ENCODE data around the gene FIG4. TPM values are rescaled to one million over a fixed set of nuclear protein-coding genes. Genes with fewer than 3 reads are reported as not detected.

FIG4 gene
- total RNA-seq, 1 donor, result 27.1 TPM

DNA sequence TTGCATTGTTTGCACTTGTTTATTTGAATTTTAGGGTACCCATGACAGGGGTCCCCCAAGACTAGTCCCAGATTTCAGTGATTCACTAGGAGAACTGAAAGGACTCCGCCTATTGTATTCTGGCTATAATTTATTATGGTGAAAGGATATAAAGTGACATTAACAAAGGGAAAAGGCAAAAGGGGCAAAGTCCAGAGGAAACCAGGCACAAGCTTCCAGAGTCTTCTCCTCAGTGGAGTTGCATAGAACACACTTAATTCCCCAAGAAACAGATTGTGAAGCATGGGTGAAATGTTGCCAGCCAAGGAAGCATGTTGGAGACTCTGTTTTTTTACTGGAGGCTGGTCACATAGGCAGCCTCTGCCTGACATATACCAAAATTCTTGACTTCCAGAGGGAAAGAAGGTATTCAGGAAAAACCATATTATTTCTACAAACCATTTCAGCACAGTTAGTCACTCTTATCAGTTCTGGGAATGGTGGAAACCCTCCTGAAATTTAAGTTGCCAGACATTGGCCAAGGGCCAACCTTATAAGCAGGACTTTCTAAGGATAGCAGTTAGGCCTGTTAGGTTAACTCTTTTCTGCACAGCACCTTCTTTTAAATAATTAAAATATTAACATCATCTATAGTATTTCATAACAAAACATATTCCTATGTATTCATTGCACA lies 71.8 kb downstream of the FIG4 start:
- Histone ChIP-seq H2AFZ (ENCODE audit: low read length) (no peak overlapping the region), H3K4me2 (ENCODE audit: insufficient read depth, low read length) (no peak overlapping the region), H3K27ac (ENCODE audit: low read depth, low read length) (no peak overlapping the region), H3K4me3 (ENCODE audit: insufficient read depth, low read length) (no peak overlapping the region), H4K20me1 (ENCODE audit: insufficient read depth, low read length) (no peaks in the 10 kb centered on the region), H3K9me3 (ENCODE audit: low read depth, low read length) (no peaks in the 10 kb centered on the region), H3K79me2 (ENCODE audit: insufficient read depth, low read length) (no peaks in the 10 kb centered on the region), H3K4me1 (ENCODE audit: insufficient read depth, low read length) (peaks cover 9% of the 10 kb centered on the region), H3K36me3 (ENCODE audit: insufficient read depth, low read length) (no peaks in the 10 kb centered on the region), H3K27me3 (ENCODE audit: insufficient read depth, low read length) (no peaks in the 10 kb centered on the region)
- TF ChIP-seq, protein P1, sequence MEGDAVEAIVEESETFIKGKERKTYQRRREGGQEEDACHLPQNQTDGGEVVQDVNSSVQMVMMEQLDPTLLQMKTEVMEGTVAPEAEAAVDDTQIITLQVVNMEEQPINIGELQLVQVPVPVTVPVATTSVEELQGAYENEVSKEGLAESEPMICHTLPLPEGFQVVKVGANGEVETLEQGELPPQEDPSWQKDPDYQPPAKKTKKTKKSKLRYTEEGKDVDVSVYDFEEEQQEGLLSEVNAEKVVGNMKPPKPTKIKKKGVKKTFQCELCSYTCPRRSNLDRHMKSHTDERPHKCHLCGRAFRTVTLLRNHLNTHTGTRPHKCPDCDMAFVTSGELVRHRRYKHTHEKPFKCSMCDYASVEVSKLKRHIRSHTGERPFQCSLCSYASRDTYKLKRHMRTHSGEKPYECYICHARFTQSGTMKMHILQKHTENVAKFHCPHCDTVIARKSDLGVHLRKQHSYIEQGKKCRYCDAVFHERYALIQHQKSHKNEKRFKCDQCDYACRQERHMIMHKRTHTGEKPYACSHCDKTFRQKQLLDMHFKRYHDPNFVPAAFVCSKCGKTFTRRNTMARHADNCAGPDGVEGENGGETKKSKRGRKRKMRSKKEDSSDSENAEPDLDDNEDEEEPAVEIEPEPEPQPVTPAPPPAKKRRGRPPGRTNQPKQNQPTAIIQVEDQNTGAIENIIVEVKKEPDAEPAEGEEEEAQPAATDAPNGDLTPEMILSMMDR (IDR thresholded peaks at IDR 0.05; ENCODE audit: extremely low read depth, low read depth, low read length), result no peak
- no peak for DNase-seq (ENCODE audit: insufficient read length, low spot score, missing footprints)

DNA sequence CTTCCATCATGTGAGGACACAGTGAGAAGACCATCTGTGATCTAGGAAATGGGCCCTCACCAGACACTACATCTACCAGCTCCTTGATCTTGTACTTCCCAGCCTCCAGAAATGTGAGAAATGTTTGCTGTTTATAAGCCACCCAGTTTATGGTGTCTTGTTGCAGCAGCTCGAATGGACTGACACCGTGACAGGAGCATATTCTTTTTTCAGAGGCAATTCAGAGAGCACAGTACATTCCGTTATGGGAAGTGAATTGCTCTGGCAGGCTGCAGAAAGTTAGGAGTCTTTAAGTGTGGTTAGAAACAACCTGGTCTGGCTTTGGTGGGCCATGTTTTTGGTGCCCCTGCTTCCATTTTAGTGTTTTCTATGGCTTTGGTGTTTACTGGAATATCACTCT lies 75.1 kb downstream of the FIG4 start:
- no peaks in the 10 kb centered on the region for H4K20me1 ChIP-seq (ENCODE audit: insufficient read depth, low read length)
- H2AFZ ChIP-seq (ENCODE audit: low read length), result no peak overlapping the region
- no peak overlapping the region for H3K27ac ChIP-seq (ENCODE audit: low read depth, low read length)
- H3K4me2 ChIP-seq (ENCODE audit: insufficient read depth, low read length), result no peak overlapping the region
- no peaks in the 10 kb centered on the region for H3K27me3 ChIP-seq (ENCODE audit: insufficient read depth, low read length)
- H3K36me3 ChIP-seq (ENCODE audit: insufficient read depth, low read length), result no peaks in the 10 kb centered on the region
- TF ChIP-seq, protein P1 (IDR thresholded peaks at IDR 0.05; ENCODE audit: extremely low read depth, low read depth, low read length), result no peak
- peaks cover 21% of the 10 kb centered on the region for H3K4me1 ChIP-seq (ENCODE audit: insufficient read depth, low read length)
- H3K4me3 ChIP-seq (ENCODE audit: insufficient read depth, low read length), result no peak overlapping the region
- no peaks in the 10 kb centered on the region for H3K79me2 ChIP-seq (ENCODE audit: insufficient read depth, low read length)
- no peak for DNase-seq (ENCODE audit: insufficient read length, low spot score, missing footprints)
- H3K9me3 ChIP-seq (ENCODE audit: low read depth, low read length), result no peaks in the 10 kb centered on the region

DNA sequence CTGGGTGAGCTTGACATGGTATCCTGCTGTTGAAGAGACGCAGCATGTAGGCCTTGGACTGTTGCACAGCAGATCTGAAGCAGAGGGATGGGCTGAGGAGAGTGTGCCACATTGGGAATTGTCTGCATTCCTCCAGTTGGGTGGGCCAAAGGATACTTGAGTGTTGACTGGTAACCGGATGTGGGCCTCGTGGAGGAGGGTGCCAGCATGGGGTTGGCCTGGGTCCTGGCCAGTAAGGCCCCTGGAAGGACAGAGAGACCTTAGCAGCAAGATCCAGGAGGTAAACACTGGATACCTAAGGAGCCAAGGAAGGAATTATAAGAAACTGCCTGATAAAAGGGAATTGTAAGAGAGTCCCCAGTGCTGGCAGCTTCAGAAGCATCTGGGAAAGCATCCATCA lies 76.9 kb downstream of the FIG4 start:
- no peak overlapping the region for H3K4me3 ChIP-seq (ENCODE audit: insufficient read depth, low read length)
- H3K36me3 ChIP-seq (ENCODE audit: insufficient read depth, low read length), result no peaks in the 10 kb centered on the region
- peak overlapping the region; percentile 13 for H3K4me2 ChIP-seq (ENCODE audit: insufficient read depth, low read length)
- no peaks in the 10 kb centered on the region for H4K20me1 ChIP-seq (ENCODE audit: insufficient read depth, low read length)
- no peaks in the 10 kb centered on the region for H3K27me3 ChIP-seq (ENCODE audit: insufficient read depth, low read length)
- no peaks in the 10 kb centered on the region for H3K9me3 ChIP-seq (ENCODE audit: low read depth, low read length)
- H3K27ac ChIP-seq (ENCODE audit: low read depth, low read length), result peak overlapping the region; percentile 85
- no peaks in the 10 kb centered on the region for H3K79me2 ChIP-seq (ENCODE audit: insufficient read depth, low read length)
- TF ChIP-seq, protein P1 (IDR thresholded peaks at IDR 0.05; ENCODE audit: extremely low read depth, low read depth, low read length), result no peak
- peaks cover 27% of the 10 kb centered on the region for H3K4me1 ChIP-seq (ENCODE audit: insufficient read depth, low read length)
- peak overlapping the region; percentile 58 for H2AFZ ChIP-seq (ENCODE audit: low read length)
- peak; percentile 75 for DNase-seq (ENCODE audit: insufficient read length, low spot score, missing footprints)

DNA sequence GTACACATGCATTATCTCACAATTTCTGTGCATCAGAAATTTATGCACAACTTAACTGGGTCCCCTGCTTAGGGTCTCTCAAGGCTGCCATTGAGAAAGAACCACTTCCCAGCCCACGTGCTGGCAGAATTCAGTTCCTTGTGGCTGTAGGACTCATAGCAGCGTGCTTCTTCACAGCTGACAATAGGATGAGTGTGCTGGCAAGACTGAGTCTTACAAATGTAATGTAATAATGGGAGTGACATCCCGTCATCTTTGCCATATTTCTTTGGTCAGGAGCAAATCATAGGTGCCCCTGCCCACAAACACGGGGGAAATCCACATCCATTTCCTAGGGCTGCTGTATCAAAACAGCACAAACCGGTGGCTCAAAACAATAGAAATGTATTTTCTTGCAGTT lies 77.4 kb downstream of the FIG4 start:
- DNase-seq (ENCODE audit: insufficient read length, low spot score, missing footprints), result peak; percentile 73
- Histone ChIP-seq H3K27me3 (ENCODE audit: insufficient read depth, low read length) (no peaks in the 10 kb centered on the region), H4K20me1 (ENCODE audit: insufficient read depth, low read length) (no peaks in the 10 kb centered on the region), H3K4me1 (ENCODE audit: insufficient read depth, low read length) (peaks cover 29% of the 10 kb centered on the region), H3K79me2 (ENCODE audit: insufficient read depth, low read length) (no peaks in the 10 kb centered on the region), H3K9me3 (ENCODE audit: low read depth, low read length) (no peaks in the 10 kb centered on the region), H3K36me3 (ENCODE audit: insufficient read depth, low read length) (no peaks in the 10 kb centered on the region), H3K4me2 (ENCODE audit: insufficient read depth, low read length) (peak overlapping the region; percentile 13), H2AFZ (ENCODE audit: low read length) (peak overlapping the region; percentile 32), H3K27ac (ENCODE audit: low read depth, low read length) (peak overlapping the region; percentile 85), H3K4me3 (ENCODE audit: insufficient read depth, low read length) (no peak overlapping the region)
- TF ChIP-seq, protein P1 (IDR thresholded peaks at IDR 0.05; ENCODE audit: extremely low read depth, low read depth, low read length), result no peak
